GM21360 (cell line): Measurements from ENCODE around the gene KCNC1.
A peak's percentile ranks its signal among the peaks of the same experiment; 100 is the strongest.

Source experiments
- ATAC-seq: cut with Tn5 transposase; IDR thresholded peaks from one replicate; pipeline ENCODE4 v1.9.1; 2021; ENCODE audit warnings: mild to moderate bottlenecking, moderate library complexity; ENCODE audit not compliant: unreplicated experiment

KCNC1 gene

DNA sequence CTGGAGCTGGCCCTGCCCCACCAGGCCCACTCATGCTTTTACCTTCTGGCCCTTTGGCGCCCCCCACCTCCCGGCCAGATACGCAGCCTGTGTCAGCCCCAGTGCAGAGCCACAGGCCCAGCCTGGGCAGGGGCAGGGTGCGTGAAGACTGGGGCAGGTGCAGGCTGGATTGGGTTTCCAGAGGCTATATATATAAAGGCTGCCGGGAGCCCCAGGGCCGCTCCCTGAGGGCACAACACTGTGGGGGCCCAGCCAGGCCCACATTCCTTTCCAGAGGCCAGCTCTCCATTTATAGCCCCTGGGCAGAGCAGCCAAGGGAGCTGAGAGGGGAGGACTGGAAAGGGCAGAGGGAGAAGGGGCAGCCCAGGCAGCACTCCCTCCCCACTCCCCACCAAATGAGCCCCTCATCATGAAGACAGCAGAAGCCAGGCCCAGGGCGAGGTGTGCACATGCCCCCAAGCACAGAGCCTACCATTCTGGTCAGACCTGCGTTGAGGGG is 20.2 kb upstream of the KCNC1 start:
- no peak for ATAC-seq

DNA sequence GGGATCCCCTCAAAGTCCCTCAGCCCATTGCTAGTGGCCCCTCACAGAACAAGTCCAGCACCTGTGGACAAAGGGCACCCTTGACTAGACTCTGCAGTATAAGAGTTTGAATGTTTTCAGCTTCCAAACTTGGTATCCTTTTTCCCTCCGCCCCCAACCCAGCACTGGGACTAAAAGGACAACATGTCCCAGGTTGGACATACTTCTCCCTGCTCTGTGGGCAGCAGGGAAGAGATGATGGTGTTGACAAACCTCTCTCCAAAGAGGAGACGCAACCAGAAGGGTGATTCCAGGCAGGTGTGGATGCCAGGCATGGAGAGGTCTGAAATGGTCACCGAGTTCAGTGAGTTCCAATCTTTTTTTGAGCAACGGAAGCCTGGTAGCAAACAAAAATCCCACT is 19.7 kb upstream of the KCNC1 start:
- no peak for ATAC-seq

DNA sequence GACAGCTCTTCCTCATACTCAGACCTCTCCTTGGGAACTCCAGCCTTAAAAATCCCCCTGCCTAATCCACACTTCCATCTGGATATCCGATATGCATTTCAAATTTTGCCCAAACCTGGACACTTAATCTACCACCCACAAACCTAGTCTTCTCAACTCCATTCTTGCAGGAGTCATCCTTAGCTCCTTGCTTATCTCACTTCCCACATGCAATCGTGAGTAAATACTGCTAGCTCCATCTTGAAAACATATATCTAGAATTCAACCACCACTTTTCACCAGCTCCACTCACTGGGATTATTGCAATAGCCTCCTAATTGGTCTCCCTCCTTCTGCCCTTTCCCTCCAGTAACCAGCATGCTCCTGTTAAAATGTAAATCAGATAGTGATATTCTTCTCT is 17.8 kb upstream of the KCNC1 start:
- ATAC-seq, result no peak

DNA sequence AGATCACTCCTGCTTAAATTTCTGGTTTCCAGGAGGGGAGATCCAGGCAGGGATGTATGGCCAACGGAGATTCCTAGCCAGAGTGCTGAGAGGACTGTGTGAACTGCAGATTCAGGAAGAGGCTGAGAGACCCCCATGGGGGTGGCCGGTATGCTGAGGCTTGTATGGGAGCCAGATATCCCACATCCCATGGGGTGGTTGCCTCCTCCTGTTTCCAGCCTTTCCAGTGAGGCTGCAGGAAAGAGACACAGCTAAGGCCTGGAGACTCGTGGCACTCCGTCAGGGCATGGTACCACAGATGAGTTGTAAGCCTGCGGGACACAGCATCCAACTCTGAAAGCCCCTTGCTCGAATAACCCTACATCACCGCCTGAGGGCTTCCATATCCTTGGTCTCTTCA is 16.6 kb upstream of the KCNC1 start:
- ATAC-seq, result no peak

DNA sequence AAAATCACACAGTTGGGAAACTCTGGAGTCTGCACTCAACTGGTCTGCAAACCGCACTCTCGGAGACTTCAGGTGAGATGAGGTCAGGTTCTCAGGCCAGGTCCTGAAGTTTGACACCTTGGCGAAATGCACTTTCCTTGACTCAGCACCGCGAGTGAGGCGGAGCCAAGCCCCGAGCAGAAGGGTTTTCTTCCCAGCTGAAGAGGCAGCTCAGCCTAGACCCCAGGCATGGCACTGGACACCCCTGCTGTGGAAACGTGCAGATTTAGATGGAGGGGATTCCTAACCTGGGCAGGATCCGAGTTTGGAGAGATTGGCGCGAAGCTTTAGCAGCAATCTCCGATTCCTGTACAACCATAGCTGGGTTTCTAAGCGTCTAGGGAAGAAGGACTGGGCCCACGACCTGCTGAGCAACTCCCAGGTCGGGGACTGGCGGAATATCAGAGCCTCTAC is 16.0 kb upstream of the KCNC1 start:
- no peak for ATAC-seq

DNA sequence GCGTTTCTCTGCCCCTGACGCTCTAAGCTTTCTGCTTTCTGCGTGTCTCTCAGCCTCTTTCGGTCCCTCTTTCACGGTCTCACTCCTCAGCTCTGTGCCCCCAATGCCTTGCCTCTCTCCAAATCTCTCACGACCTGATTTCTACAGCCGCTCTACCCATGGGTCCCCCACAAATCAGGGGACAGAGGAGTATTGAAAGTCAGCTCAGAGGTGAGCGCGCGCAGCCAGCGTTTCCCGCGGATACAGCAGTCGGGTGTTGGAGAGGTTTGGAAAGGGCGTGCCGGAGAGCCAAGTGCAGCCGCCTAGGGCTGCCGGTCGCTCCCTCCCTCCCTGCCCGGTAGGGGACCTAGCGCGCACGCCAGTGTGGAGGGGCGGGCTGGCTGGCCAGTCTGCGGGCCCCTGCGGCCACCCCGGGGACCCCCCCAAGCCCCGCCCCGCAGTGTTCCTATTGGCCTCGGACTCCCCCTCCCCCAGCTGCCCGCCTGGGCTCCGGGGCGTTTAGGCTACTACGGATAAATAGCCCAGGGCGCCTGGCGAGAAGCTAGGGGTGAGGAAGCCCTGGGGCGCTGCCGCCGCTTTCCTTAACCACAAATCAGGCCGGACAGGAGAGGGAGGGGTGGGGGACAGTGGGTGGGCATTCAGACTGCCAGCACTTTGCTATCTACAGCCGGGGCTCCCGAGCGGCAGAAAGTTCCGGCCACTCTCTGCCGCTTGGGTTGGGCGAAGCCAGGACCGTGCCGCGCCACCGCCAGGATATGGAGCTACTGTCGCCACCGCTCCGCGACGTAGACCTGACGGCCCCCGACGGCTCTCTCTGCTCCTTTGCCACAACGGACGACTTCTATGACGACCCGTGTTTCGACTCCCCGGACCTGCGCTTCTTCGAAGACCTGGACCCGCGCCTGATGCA is 15.3 kb upstream of the KCNC1 start, which contains the start of gene MYOD1:
Gene MYOD1, plus strand, starts transcription at position 544 of the 910 bp plus-strand sequence. Its CDS starts 212 bp downstream, at position 756.
- no peak for ATAC-seq

DNA sequence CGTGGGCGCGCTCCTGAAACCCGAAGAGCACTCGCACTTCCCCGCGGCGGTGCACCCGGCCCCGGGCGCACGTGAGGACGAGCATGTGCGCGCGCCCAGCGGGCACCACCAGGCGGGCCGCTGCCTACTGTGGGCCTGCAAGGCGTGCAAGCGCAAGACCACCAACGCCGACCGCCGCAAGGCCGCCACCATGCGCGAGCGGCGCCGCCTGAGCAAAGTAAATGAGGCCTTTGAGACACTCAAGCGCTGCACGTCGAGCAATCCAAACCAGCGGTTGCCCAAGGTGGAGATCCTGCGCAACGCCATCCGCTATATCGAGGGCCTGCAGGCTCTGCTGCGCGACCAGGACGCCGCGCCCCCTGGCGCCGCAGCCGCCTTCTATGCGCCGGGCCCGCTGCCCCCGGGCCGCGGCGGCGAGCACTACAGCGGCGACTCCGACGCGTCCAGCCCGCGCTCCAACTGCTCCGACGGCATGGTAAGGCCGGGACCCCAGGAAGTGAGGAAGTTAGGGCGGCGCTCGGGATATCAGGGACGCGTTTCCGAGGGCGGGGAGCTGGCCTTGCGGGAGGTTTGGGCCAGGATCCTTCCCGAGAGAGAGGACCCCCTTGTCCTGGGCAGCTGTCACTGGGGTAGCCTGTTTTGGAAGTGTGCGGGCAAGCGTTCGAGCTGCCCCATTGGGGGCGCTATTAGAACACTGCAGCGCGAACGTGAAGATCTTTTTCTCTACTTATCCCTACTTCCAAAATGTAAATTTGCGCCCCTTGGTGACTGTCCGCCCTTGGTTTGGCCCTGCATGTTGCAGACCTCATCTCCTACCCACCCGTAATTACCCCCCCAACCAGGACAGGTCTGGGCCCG is 14.4 kb upstream of the KCNC1 start:
- ATAC-seq, result no peak

DNA sequence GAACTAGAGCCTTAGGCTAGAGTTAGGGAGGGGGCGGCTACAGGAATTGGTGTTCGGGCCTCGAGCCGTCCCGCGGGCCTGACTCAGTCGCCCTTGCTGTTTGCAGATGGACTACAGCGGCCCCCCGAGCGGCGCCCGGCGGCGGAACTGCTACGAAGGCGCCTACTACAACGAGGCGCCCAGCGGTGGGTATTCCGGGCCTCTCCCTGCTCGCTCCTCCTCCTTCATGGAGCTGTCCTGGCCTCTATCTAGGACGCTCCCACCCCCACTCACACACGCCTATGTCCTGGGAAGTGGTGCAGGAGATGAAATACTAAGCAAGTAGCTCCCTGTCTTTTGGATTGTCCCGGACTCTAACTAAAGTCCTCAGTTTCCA is 13.8 kb upstream of the KCNC1 start:
- no peak for ATAC-seq

DNA sequence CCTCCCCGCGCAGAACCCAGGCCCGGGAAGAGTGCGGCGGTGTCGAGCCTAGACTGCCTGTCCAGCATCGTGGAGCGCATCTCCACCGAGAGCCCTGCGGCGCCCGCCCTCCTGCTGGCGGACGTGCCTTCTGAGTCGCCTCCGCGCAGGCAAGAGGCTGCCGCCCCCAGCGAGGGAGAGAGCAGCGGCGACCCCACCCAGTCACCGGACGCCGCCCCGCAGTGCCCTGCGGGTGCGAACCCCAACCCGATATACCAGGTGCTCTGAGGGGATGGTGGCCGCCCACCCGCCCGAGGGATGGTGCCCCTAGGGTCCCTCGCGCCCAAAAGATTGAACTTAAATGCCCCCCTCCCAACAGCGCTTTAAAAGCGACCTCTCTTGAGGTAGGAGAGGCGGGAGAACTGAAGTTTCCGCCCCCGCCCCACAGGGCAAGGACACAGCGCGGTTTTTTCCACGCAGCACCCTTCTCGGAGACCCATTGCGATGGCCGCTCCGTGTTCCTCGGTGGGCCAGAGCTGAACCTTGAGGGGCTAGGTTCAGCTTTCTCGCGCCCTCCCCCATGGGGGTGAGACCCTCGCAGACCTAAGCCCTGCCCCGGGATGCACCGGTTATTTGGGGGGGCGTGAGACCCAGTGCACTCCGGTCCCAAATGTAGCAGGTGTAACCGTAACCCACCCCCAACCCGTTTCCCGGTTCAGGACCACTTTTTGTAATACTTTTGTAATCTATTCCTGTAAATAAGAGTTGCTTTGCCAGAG is 13.2 kb upstream of the KCNC1 start:
- ATAC-seq, result no peak

DNA sequence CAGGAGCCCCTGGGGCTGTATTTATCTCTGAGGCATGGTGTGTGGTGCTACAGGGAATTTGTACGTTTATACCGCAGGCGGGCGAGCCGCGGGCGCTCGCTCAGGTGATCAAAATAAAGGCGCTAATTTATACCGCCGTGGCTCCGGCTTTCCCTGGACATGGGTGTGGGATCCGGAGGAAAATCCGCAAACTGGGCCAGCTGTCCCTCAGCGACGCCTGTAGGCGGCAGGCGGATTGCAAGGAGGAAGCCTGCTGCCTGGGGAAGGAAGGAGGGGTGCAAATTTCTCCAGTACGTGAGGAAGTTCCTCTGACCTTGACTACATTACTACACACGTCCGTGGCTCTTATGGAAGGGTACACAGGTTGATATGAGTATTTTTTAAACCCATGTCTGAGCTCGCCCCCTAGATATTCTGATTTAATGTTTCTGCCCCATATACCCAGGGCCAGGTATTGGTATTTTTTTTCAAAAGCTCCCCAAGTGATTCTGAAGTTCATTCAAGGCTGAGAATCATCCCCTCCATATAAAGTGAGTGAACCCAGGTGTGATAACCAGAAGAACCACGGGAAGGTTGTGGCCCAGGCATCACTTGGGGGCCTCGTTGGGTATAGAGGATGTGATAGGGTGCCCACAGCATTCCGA is 12.5 kb upstream of the KCNC1 start:
- no peak for ATAC-seq

DNA sequence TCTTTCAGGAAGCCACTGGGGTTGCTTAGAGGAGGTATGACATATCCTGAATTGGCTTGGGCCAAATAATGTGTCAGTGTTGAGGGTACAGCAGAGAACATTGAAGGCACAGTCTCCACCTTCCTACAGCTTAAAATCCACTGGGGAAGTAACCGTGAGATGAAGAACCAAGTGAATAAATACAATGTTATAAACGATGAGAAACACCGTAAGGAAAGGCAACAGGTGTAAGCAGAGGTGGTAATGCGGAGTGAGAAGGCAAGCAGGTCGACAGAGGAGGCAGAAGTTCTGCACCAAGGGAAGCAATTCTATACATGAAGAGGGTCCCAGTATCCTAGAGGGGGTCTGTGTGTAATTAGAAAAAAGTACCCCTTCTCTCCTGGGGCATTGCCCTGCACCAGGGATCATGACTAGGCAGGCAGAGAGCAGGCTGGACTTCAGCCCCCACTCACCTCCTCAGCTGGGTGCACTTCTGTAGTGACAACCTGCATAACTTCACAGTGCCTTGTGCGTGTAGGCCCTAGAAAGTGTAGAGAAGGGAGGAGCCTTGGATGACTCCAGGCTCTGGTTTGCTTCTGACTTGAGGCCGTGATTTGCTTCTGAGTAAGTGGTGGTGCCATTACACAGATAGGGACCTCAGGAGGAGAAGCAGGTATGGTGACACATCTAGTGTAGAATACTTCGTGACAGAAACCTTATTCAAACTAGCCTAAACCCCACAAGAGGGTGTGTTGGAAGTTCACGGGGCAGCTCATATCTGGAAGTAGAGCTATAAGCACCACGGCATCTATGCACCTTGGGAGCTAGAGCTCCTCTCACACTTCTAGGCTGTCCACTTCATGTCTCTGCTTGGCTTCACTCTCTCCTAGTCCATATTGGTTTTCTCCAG is 10.3 kb upstream of the KCNC1 start:
- no peak for ATAC-seq

DNA sequence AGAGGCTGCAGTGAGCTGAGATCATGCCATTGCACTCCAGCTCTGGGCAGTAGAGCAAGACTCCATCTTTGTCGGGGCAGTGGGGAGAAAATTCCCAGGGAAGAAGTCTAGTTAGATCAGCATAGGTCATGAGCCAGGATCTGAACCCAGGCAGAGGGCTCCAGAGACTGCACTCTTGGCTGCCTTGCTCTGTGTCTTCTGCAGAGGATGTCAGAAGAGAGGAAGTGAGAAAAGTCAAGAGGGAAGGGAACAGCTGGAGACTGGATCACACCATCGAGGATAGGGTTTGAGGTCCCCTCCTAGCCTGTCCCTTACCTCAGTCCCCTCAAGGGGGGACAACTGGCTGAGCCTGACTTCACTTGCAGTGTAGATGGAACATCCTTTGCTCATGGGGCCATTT is 9.4 kb upstream of the KCNC1 start:
- ATAC-seq, result no peak

DNA sequence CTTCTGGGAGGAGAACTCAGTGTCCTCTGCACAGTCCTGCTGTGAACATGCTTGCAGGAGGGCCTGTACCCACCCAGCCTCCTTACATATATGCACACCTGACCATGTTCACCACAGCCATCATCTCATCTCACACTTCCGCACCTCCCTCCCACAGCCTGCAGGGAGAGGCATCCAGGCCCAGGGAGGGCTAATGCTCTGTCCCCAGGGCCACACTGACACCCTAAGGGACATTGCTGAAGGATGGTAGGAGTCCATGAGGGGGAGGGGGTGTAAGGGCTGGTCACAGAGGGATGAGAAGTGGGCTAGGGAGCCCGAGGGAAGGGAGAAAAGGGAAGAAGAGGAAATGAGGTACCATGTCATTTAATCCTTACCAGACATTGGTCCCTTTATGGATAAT is 4.4 kb upstream of the KCNC1 start:
- ATAC-seq, result no peak

DNA sequence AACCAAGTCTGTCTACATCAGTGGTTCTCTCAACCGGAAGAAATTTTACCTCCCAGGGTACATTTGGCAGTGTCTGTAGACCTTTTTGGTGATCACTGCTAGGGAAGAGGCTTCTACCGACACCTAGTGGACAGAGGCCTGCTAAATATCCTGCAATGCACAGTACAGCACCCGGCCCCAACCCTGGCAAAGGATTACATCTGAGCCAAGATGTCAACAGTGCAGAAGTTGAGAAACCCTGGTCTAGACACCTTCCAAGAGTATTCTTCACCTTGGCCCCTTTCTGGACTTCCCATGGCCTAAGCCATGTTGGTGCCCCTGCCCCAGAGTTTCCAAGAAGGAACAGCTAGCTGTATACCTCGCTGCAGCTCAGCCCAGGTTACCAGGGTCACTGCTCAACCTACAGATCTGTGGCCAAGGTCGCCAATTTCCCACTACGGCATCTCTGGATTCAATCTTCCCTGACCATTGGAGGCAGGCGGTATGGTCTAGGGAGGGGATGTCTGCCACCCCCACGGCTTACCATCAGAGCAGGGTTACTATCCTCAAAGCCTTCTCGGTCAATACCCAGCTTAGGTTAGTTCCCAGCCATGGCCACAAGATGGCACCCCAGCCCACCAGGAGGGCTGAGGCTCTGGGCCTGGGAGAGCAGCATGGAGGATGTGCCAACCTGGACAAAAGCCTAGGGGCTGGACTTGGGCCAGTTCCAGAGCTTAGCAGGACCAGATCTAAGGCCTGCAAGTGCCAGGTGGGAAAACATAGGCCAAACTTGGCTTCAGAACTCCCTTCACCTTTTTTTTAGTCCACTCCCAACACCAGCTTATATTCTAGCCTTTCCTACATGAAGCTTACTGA is 3.7 kb upstream of the KCNC1 start:
- peak; percentile 75 for ATAC-seq

DNA sequence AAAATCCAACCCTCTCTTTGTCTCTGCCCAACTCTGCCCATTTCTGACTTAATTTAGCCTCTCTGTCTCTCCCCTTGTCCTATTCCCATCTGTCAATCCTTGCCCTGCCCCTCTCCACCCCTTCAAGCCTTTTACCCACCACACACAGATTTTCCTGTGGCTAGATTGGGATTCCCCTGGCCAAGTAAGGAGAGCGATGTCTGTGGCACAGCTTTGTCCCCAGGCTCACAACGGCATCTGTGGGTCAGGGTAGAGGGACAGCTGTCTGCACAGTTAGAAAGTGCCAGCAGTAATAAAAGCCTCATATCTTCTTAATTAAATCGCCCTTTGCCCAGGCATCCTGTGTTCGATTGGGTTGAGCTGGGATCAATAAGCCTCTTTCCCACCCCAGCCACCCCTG is 1.3 kb upstream of the KCNC1 start:
- ATAC-seq, result no peak

DNA sequence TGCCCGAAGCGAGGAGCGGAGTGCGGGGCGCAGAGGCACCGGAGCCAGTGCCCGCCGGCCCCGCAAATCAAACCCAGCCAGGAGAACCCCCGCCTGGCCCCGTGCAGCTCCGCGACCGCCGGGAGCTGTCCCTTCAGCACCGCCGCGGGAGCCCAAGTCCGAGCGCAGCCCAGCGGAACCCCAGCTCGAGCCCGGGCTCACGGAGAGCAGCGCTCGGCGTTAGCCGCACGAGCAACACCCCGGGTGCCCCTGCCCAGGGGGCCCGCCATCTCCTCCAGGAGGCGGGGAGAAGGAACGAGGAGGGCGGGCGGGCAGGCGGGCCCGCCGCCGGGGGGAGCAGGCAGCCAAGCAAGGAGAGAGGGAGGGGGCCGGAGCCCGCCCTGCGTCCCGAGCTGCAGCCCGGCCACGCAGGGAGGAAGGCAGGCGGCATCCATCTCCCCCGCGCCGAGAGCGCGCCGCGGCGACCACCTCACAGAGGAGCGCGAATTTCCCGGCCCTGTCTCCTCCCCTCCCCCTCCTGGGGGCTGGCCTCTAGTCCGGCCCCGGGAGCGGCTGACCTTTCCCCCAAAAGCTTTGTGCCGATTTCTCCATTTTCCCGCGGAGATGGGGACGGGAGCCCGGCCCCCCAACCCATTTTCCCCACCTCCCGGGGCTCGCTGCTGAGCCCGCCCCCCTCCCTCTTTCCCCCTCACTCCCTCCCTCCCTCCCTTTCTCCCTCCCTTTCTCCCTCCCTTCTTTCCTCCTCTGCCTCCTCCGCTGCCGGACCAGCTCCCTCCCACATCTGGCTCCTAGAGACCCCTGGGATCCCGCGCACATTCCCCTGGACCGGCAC is 621 bp downstream of the KCNC1 start:
- ATAC-seq, result no peak

DNA sequence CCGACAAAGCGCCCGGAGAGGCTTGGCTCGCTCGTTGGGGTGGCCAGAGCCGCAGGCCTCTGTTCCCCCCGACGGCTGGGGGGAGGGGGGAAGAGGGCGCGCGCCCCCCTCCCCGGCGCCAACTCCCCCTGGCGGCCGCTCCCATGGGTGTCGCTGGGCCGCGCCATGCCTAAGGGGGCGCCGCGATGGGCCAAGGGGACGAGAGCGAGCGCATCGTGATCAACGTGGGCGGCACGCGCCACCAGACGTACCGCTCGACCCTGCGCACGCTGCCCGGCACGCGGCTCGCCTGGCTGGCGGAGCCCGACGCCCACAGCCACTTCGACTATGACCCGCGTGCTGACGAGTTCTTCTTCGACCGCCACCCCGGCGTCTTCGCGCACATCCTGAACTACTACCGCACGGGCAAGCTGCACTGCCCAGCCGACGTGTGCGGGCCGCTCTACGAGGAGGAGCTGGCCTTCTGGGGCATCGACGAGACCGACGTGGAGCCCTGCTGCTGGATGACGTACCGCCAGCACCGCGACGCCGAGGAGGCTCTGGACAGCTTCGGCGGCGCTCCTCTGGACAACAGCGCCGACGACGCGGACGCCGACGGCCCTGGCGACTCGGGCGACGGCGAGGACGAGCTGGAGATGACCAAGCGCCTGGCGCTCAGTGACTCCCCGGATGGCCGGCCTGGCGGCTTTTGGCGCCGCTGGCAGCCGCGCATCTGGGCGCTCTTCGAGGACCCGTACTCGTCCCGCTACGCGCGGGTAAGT is 1.4 kb downstream of the KCNC1 start:
- no peak for ATAC-seq
